ENCODE data around the gene LPAR1. TPM values are rescaled to one million over a fixed set of nuclear protein-coding genes. Genes with fewer than 3 reads are reported as not detected.

The LPAR1 gene
- total and polyA plus RNA-seq, 5 donors = 14.2 to 42.8 (median 33.7) TPM

- no peak for DNase-seq
- WGBS = 72% methylated on average over 2 of the region's 2 CpGs
- Histone ChIP-seq H3K27ac (ENCODE audit: low read length) (peak overlapping the region; percentile 17), H3K9me3 (ENCODE audit: control insufficient read depth, low read length) (no peaks in the 10 kb centered on the region), H3K27me3 (ENCODE audit: control insufficient read depth, insufficient read depth) (no peaks in the 10 kb centered on the region), H3K4me3 (ENCODE audit: low read length) (no peak overlapping the region), H3K4me1 (ENCODE audit: control insufficient read depth, insufficient read depth, low read length) (peaks cover 8% of the 10 kb centered on the region)
- intact Hi-C loops (cut with DNase I) = no loop called here
- ATAC-seq = no peak
Observed at GRCh38 chr9:111000202-111000601, 38.1 kb downstream of the LPAR1 start.

- DNase-seq (no peak), ATAC-seq (no peak)
- no peaks in the 10 kb centered on the region for H3K27me3 ChIP-seq (ENCODE audit: control insufficient read depth, insufficient read depth)
- 86% methylated on average over 5 of the region's 5 CpGs for WGBS
- H3K4me1 ChIP-seq (ENCODE audit: control insufficient read depth, insufficient read depth, low read length) = peaks cover 8% of the 10 kb centered on the region
- intact Hi-C loops (cut with DNase I) = no loop called here
- H3K9me3 ChIP-seq (ENCODE audit: control insufficient read depth, low read length) = no peaks in the 10 kb centered on the region
- peak overlapping the region; percentile 4 for H3K27ac ChIP-seq (ENCODE audit: low read length)
- H3K4me3 ChIP-seq (ENCODE audit: low read length) = no peak overlapping the region
Observed at GRCh38 chr9:110999379-110999778, 38.9 kb downstream of the LPAR1 start.

- DNase-seq = no peak
- ATAC-seq = peak in 1 of 2 donors; percentile 42
- Histone ChIP-seq H3K27me3 (ENCODE audit: control insufficient read depth, insufficient read depth) (no peaks in the 10 kb centered on the region), H3K4me1 (ENCODE audit: control insufficient read depth, insufficient read depth, low read length) (peaks cover 7% of the 10 kb centered on the region), H3K4me3 (ENCODE audit: low read length) (no peak overlapping the region), H3K9me3 (ENCODE audit: control insufficient read depth, low read length) (no peaks in the 10 kb centered on the region), H3K27ac (ENCODE audit: low read length) (no peak overlapping the region)
- intact Hi-C loops (cut with DNase I) = no loop called here
- 93% methylated on average over 1 of the region's 1 CpG for WGBS
Observed at GRCh38 chr9:110997847-110998246, 40.4 kb downstream of the LPAR1 start.

GRCh38 chr9:110996436-110997220 lies 41.6 kb downstream of the LPAR1 start:
- no peaks in the 10 kb centered on the region for H3K27me3 ChIP-seq (ENCODE audit: control insufficient read depth, insufficient read depth)
- no peaks in the 10 kb centered on the region for H3K9me3 ChIP-seq (ENCODE audit: control insufficient read depth, low read length)
- DNase-seq (peak in 2 of 3 donors; percentile 52 to 55), ATAC-seq (peak; percentile 59 to 67)
- H3K27ac ChIP-seq (ENCODE audit: low read length) = peak overlapping the region; percentile 52
- no peak overlapping the region for H3K4me3 ChIP-seq (ENCODE audit: low read length)
- intact Hi-C loops (cut with DNase I) = no loop called here
- H3K4me1 ChIP-seq (ENCODE audit: control insufficient read depth, insufficient read depth, low read length) = peaks cover 7% of the 10 kb centered on the region
- 59% methylated on average over 9 of the region's 9 CpGs for WGBS

- no peaks in the 10 kb centered on the region for H3K9me3 ChIP-seq (ENCODE audit: control insufficient read depth, low read length)
- H3K4me1 ChIP-seq (ENCODE audit: control insufficient read depth, insufficient read depth, low read length) = peaks cover 7% of the 10 kb centered on the region
- intact Hi-C loops (cut with DNase I) = no loop called here
- H3K27ac ChIP-seq (ENCODE audit: low read length) = peak overlapping the region; percentile 45
- 39% methylated on average over 6 of the region's 6 CpGs for WGBS
- H3K27me3 ChIP-seq (ENCODE audit: control insufficient read depth, insufficient read depth) = no peaks in the 10 kb centered on the region
- peak in 1 of 3 donors; percentile 42 for DNase-seq
- ATAC-seq = peak in 1 of 2 donors; percentile 29
- no peak overlapping the region for H3K4me3 ChIP-seq (ENCODE audit: low read length)
Observed at GRCh38 chr9:110995420-110996340, 42.6 kb downstream of the LPAR1 start.

GRCh38 chr9:110994771-110995241 lies 43.5 kb downstream of the LPAR1 start:
- H3K27ac ChIP-seq (ENCODE audit: low read length) = no peak overlapping the region
- DNase-seq = no peak
- H3K9me3 ChIP-seq (ENCODE audit: control insufficient read depth, low read length) = no peaks in the 10 kb centered on the region
- ATAC-seq = no peak
- H3K27me3 ChIP-seq (ENCODE audit: control insufficient read depth, insufficient read depth) = no peaks in the 10 kb centered on the region
- intact Hi-C loops (cut with DNase I) = no loop called here
- WGBS = 51% methylated on average over 4 of the region's 4 CpGs
- peaks cover 2% of the 10 kb centered on the region for H3K4me1 ChIP-seq (ENCODE audit: control insufficient read depth, insufficient read depth, low read length)
- no peak overlapping the region for H3K4me3 ChIP-seq (ENCODE audit: low read length)

GRCh38 chr9:110990481-110990880 lies 47.8 kb downstream of the LPAR1 start:
- Histone ChIP-seq H3K27me3 (ENCODE audit: control insufficient read depth, insufficient read depth) (no peaks in the 10 kb centered on the region), H3K9me3 (ENCODE audit: control insufficient read depth, low read length) (no peaks in the 10 kb centered on the region), H3K4me1 (ENCODE audit: control insufficient read depth, insufficient read depth, low read length) (no peaks in the 10 kb centered on the region), H3K4me3 (ENCODE audit: low read length) (no peak overlapping the region), H3K27ac (ENCODE audit: low read length) (no peak overlapping the region)
- WGBS = 94% methylated on average over 2 of the region's 2 CpGs
- intact Hi-C loops (cut with DNase I) = no loop called here
- ATAC-seq (no peak), DNase-seq (no peak)

- ATAC-seq = no peak
- H3K27ac ChIP-seq (ENCODE audit: low read length) = no peak overlapping the region
- H3K4me1 ChIP-seq (ENCODE audit: control insufficient read depth, insufficient read depth, low read length) = no peaks in the 10 kb centered on the region
- no peaks in the 10 kb centered on the region for H3K9me3 ChIP-seq (ENCODE audit: control insufficient read depth, low read length)
- 91% methylated on average over 1 of the region's 1 CpG for WGBS
- DNase-seq = no peak
- H3K4me3 ChIP-seq (ENCODE audit: low read length) = no peak overlapping the region
- intact Hi-C loops (cut with DNase I) = no loop called here
- no peaks in the 10 kb centered on the region for H3K27me3 ChIP-seq (ENCODE audit: control insufficient read depth, insufficient read depth)
Observed at GRCh38 chr9:110986529-110986928, 51.7 kb downstream of the LPAR1 start.

GRCh38 chr9:110984890-110985437 lies 53.3 kb downstream of the LPAR1 start:
- Histone ChIP-seq H3K4me1 (ENCODE audit: control insufficient read depth, insufficient read depth, low read length) (no peaks in the 10 kb centered on the region), H3K27ac (ENCODE audit: low read length) (no peak overlapping the region), H3K4me3 (ENCODE audit: low read length) (no peak overlapping the region), H3K9me3 (ENCODE audit: control insufficient read depth, low read length) (no peaks in the 10 kb centered on the region), H3K27me3 (ENCODE audit: control insufficient read depth, insufficient read depth) (no peaks in the 10 kb centered on the region)
- no peak for ATAC-seq
- intact Hi-C loops (cut with DNase I) = no loop called here
- DNase-seq = no peak
- 61% methylated on average over 2 of the region's 2 CpGs for WGBS

- DNase-seq (no peak), ATAC-seq (no peak)
- intact Hi-C loops (cut with DNase I) = no loop called here
- Histone ChIP-seq H3K27ac (ENCODE audit: low read length) (no peak overlapping the region), H3K4me1 (ENCODE audit: control insufficient read depth, insufficient read depth, low read length) (no peaks in the 10 kb centered on the region), H3K9me3 (ENCODE audit: control insufficient read depth, low read length) (no peaks in the 10 kb centered on the region), H3K27me3 (ENCODE audit: control insufficient read depth, insufficient read depth) (no peaks in the 10 kb centered on the region), H3K4me3 (ENCODE audit: low read length) (no peak overlapping the region)
- 47% methylated on average over 3 of the region's 3 CpGs for WGBS
Observed at GRCh38 chr9:110980261-110980660, 58.0 kb downstream of the LPAR1 start.

GRCh38 chr9:110979636-110980035 lies 58.6 kb downstream of the LPAR1 start:
- intact Hi-C loops (cut with DNase I) = no loop called here
- Histone ChIP-seq H3K4me3 (ENCODE audit: low read length) (no peak overlapping the region), H3K4me1 (ENCODE audit: control insufficient read depth, insufficient read depth, low read length) (no peaks in the 10 kb centered on the region), H3K27me3 (ENCODE audit: control insufficient read depth, insufficient read depth) (no peaks in the 10 kb centered on the region), H3K9me3 (ENCODE audit: control insufficient read depth, low read length) (no peaks in the 10 kb centered on the region), H3K27ac (ENCODE audit: low read length) (no peak overlapping the region)
- ATAC-seq (no peak), DNase-seq (no peak)
